HFFc6 (cell line): Measurements from ENCODE around the gene NTN3. TPM values are rescaled to one million over a fixed set of nuclear protein-coding genes. Genes with fewer than 3 reads are reported as not detected.

Experiments used
- DNase-seq: peaks from one replicate; pipeline ENCODE4 v3.0.0-alpha.2; 2018
- H3K27ac Mint-ChIP-seq: 2 replicates; pipeline ENCODE4 v1.8.0; 2020; ENCODE audit warnings: mild to moderate bottlenecking, mixed read lengths
- H3K27me3 Mint-ChIP-seq: 2 replicates; pipeline ENCODE4 v1.8.0; 2021; ENCODE audit warnings: mild to moderate bottlenecking, moderate library complexity, mixed read lengths; ENCODE audit not compliant: insufficient read depth
- H3K36me3 Mint-ChIP-seq: 2 replicates; pipeline ENCODE4 v1.8.0; 2021; ENCODE audit warnings: low read depth, mixed read lengths
- H3K4me1 Mint-ChIP-seq: 2 replicates; pipeline ENCODE4 v1.8.0; 2020; ENCODE audit warnings: low read depth, mixed read lengths
- H3K4me3 Mint-ChIP-seq: 2 replicates; pipeline ENCODE4 v1.8.0; 2020; ENCODE audit warnings: mild to moderate bottlenecking, moderate library complexity, mixed read lengths
- H3K9me3 Mint-ChIP-seq: 2 replicates; pipeline ENCODE4 v1.8.0; 2020; ENCODE audit warnings: mild to moderate bottlenecking, mixed read lengths
- total RNA-seq, 6 experiments: library from RNA; stranded (reverse); fragmentation: NEBNext Ultra II Directional; extraction: Animal tissue kit (Norgen Biotek cat#: 25700); gene quantifications; 2 replicates in 1 of 6; 3 replicates in 5 of 6; pipeline ENCODE4 v1.2.3, GENCODE V29; 2021
- TF ChIP-seq, protein P1 (sequence below): fragments of 200-600 bp; sonication (generic); IDR thresholded peaks from 2 replicates; pipeline ENCODE4 v1.5.0; 2021; ENCODE audit warnings: antibody characterized with exemption, mild to moderate bottlenecking

Gene NTN3
- total RNA-seq, 6 experiments from 2014 or later = 0.22 to 0.47 (median 0.33) TPM

GRCh38 chr16:2464333-2464732, 6.8 kb upstream of the NTN3 start:
- DNase-seq = no peak
- no peak overlapping the region for H3K27ac Mint-ChIP-seq
- H3K27me3 Mint-ChIP-seq = peaks cover 6% of the 10 kb centered on the region
- TF ChIP-seq, protein P1, sequence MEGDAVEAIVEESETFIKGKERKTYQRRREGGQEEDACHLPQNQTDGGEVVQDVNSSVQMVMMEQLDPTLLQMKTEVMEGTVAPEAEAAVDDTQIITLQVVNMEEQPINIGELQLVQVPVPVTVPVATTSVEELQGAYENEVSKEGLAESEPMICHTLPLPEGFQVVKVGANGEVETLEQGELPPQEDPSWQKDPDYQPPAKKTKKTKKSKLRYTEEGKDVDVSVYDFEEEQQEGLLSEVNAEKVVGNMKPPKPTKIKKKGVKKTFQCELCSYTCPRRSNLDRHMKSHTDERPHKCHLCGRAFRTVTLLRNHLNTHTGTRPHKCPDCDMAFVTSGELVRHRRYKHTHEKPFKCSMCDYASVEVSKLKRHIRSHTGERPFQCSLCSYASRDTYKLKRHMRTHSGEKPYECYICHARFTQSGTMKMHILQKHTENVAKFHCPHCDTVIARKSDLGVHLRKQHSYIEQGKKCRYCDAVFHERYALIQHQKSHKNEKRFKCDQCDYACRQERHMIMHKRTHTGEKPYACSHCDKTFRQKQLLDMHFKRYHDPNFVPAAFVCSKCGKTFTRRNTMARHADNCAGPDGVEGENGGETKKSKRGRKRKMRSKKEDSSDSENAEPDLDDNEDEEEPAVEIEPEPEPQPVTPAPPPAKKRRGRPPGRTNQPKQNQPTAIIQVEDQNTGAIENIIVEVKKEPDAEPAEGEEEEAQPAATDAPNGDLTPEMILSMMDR = no peak
- no peaks in the 10 kb centered on the region for H3K9me3 Mint-ChIP-seq
- peaks cover 11% of the 10 kb centered on the region for H3K4me1 Mint-ChIP-seq
- no peaks in the 10 kb centered on the region for H3K36me3 Mint-ChIP-seq
- no peak overlapping the region for H3K4me3 Mint-ChIP-seq

- peaks cover 6% of the 10 kb centered on the region for H3K4me1 Mint-ChIP-seq
- no peak overlapping the region for H3K27ac Mint-ChIP-seq
- H3K36me3 Mint-ChIP-seq = no peaks in the 10 kb centered on the region
- TF ChIP-seq, protein P1 = peak; percentile 60
- H3K4me3 Mint-ChIP-seq = no peak overlapping the region
- DNase-seq = no peak
- H3K27me3 Mint-ChIP-seq = peaks cover 4% of the 10 kb centered on the region
- H3K9me3 Mint-ChIP-seq = no peaks in the 10 kb centered on the region
These were observed 5.3 kb upstream of the NTN3 start for GRCh38 chr16:2465653-2466415.

GRCh38 chr16:2466667-2467527, 4.2 kb upstream of the NTN3 start:
- Mint-ChIP-seq H3K36me3 (no peaks in the 10 kb centered on the region), H3K9me3 (no peaks in the 10 kb centered on the region), H3K4me1 (peaks cover 6% of the 10 kb centered on the region), H3K4me3 (peak overlapping the region; percentile 62), H3K27me3 (peaks cover 4% of the 10 kb centered on the region), H3K27ac (no peak overlapping the region)
- TF ChIP-seq, protein P1 = no peak
- DNase-seq = no peak

- peak overlapping the region; percentile 71 for H3K4me3 Mint-ChIP-seq
- H3K36me3 Mint-ChIP-seq = no peaks in the 10 kb centered on the region
- H3K4me1 Mint-ChIP-seq = peaks cover 6% of the 10 kb centered on the region
- H3K27ac Mint-ChIP-seq = no peak overlapping the region
- H3K27me3 Mint-ChIP-seq = peaks cover 4% of the 10 kb centered on the region
- TF ChIP-seq, protein P1 = peak; percentile 35; the same call in 1 of the 2 replicates
- peak; percentile 46 for DNase-seq
- H3K9me3 Mint-ChIP-seq = no peaks in the 10 kb centered on the region
These were observed 3.4 kb upstream of the NTN3 start for GRCh38 chr16:2467528-2468232.

- H3K27ac Mint-ChIP-seq = 0 out of 2 replicates have a peak overlapping the region, but pooled peaks have one; percentile 16
- H3K27me3 Mint-ChIP-seq = peaks cover 4% of the 10 kb centered on the region
- no peak for DNase-seq
- peak overlapping the region; percentile 71 for H3K4me3 Mint-ChIP-seq
- peaks cover 6% of the 10 kb centered on the region for H3K4me1 Mint-ChIP-seq
- H3K9me3 Mint-ChIP-seq = no peaks in the 10 kb centered on the region
- H3K36me3 Mint-ChIP-seq = no peaks in the 10 kb centered on the region
- TF ChIP-seq, protein P1 = no peak
These were observed 2.8 kb upstream of the NTN3 start for GRCh38 chr16:2468233-2468724.
